ENCODE measurements around the gene EVI5L. TPM values are rescaled to one million over a fixed set of nuclear protein-coding genes. Genes with fewer than 3 reads are reported as not detected.
"Not testable (repeated sequence)": the region's sequence is repeated elsewhere in the genome, so short reads cannot be mapped to it uniquely, and the experiment has no call there.

EVI5L gene
- total RNA-seq, result 1 to 10 TPM; 6.6 to 7.5 (median 7.1) TPM

- Mint-ChIP-seq H3K9me3 (no peaks in the 10 kb centered on the region), H3K27me3 (ENCODE audit: low read depth) (no peaks in the 10 kb centered on the region), H3K4me3 (peak within 1 kb of the TSS; percentile 80), H3K36me3 (ENCODE audit: insufficient read depth) (no peaks in the 10 kb centered on the region), H3K4me1 (ENCODE audit: low read depth) (peaks cover 12% of the 10 kb centered on the region)
- ATAC-seq (peak; percentile 89 to 92), DNase-seq (peak; percentile 99)
These were observed at the start of gene EVI5L for GRCh38 chr19:7829561-7830271. Gene EVI5L (plus strand): TSS chr19:7830218. CDS start chr19:7846543, 16,325 bp downstream.

GRCh38 chr19:7781157-7781556, 48.9 kb upstream of the EVI5L start:
- no peaks in the 10 kb centered on the region for H3K4me1 Mint-ChIP-seq (ENCODE audit: low read depth)
- peaks cover 24% of the 10 kb centered on the region for H3K27me3 Mint-ChIP-seq (ENCODE audit: low read depth)
- H3K9me3 Mint-ChIP-seq, result no peaks in the 10 kb centered on the region
- no peak for DNase-seq
- H3K36me3 Mint-ChIP-seq (ENCODE audit: insufficient read depth), result no peaks in the 10 kb centered on the region
- H3K4me3 Mint-ChIP-seq, result no peak overlapping the region
- no peak for ATAC-seq

GRCh38 chr19:7783991-7784423, 46.0 kb upstream of the EVI5L start:
- ATAC-seq, result no peak
- Mint-ChIP-seq H3K36me3 (ENCODE audit: insufficient read depth) (no peaks in the 10 kb centered on the region), H3K4me1 (ENCODE audit: low read depth) (peaks cover 4% of the 10 kb centered on the region), H3K27me3 (ENCODE audit: low read depth) (peaks cover 44% of the 10 kb centered on the region), H3K4me3 (no peak overlapping the region), H3K9me3 (no peaks in the 10 kb centered on the region)
- no peak for DNase-seq

GRCh38 chr19:7784856-7785255, 45.2 kb upstream of the EVI5L start:
- H3K4me3 Mint-ChIP-seq, result no peak overlapping the region
- DNase-seq (no peak), ATAC-seq (no peak)
- no peaks in the 10 kb centered on the region for H3K9me3 Mint-ChIP-seq
- H3K36me3 Mint-ChIP-seq (ENCODE audit: insufficient read depth), result no peaks in the 10 kb centered on the region
- H3K27me3 Mint-ChIP-seq (ENCODE audit: low read depth), result peaks cover 51% of the 10 kb centered on the region
- H3K4me1 Mint-ChIP-seq (ENCODE audit: low read depth), result peaks cover 7% of the 10 kb centered on the region

GRCh38 chr19:7787141-7787540, 42.9 kb upstream of the EVI5L start:
- no peaks in the 10 kb centered on the region for H3K36me3 Mint-ChIP-seq (ENCODE audit: insufficient read depth)
- ATAC-seq, result no peak
- H3K4me1 Mint-ChIP-seq (ENCODE audit: low read depth), result peaks cover 7% of the 10 kb centered on the region
- no peak overlapping the region for H3K4me3 Mint-ChIP-seq
- H3K9me3 Mint-ChIP-seq, result no peaks in the 10 kb centered on the region
- no peak for DNase-seq
- H3K27me3 Mint-ChIP-seq (ENCODE audit: low read depth), result peaks cover 53% of the 10 kb centered on the region

- Mint-ChIP-seq H3K4me1 (ENCODE audit: low read depth) (peaks cover 7% of the 10 kb centered on the region), H3K9me3 (no peaks in the 10 kb centered on the region), H3K4me3 (no peak overlapping the region), H3K36me3 (ENCODE audit: insufficient read depth) (no peaks in the 10 kb centered on the region), H3K27me3 (ENCODE audit: low read depth) (peaks cover 53% of the 10 kb centered on the region)
- no peak for DNase-seq
- peak in 1 of 2 donors; percentile 16 for ATAC-seq
These were observed 42.3 kb upstream of the EVI5L start for GRCh38 chr19:7787602-7788177.

GRCh38 chr19:7788178-7788932, 41.7 kb upstream of the EVI5L start:
- ATAC-seq (peak; percentile 39 to 41), DNase-seq (no peak)
- no peaks in the 10 kb centered on the region for H3K36me3 Mint-ChIP-seq (ENCODE audit: insufficient read depth)
- H3K27me3 Mint-ChIP-seq (ENCODE audit: low read depth), result peaks cover 46% of the 10 kb centered on the region
- no peak overlapping the region for H3K4me3 Mint-ChIP-seq
- H3K9me3 Mint-ChIP-seq, result no peaks in the 10 kb centered on the region
- H3K4me1 Mint-ChIP-seq (ENCODE audit: low read depth), result peaks cover 7% of the 10 kb centered on the region

- Mint-ChIP-seq H3K36me3 (ENCODE audit: insufficient read depth) (no peaks in the 10 kb centered on the region), H3K9me3 (no peaks in the 10 kb centered on the region), H3K27me3 (ENCODE audit: low read depth) (peaks cover 44% of the 10 kb centered on the region), H3K4me1 (ENCODE audit: low read depth) (peaks cover 7% of the 10 kb centered on the region), H3K4me3 (no peak overlapping the region)
- DNase-seq, result no peak
- peak in 1 of 2 donors; percentile 5 for ATAC-seq
These were observed 41.1 kb upstream of the EVI5L start for GRCh38 chr19:7788933-7789323.

GRCh38 chr19:7789447-7789846, 40.6 kb upstream of the EVI5L start:
- Mint-ChIP-seq H3K36me3 (ENCODE audit: insufficient read depth) (no peaks in the 10 kb centered on the region), H3K9me3 (no peaks in the 10 kb centered on the region), H3K4me1 (ENCODE audit: low read depth) (peaks cover 7% of the 10 kb centered on the region), H3K27me3 (ENCODE audit: low read depth) (peaks cover 42% of the 10 kb centered on the region), H3K4me3 (peak overlapping the region; percentile 51)
- ATAC-seq (peak; percentile 32 to 49), DNase-seq (peak; percentile 29)

- Mint-ChIP-seq H3K27me3 (ENCODE audit: low read depth) (peaks cover 39% of the 10 kb centered on the region), H3K9me3 (no peaks in the 10 kb centered on the region), H3K4me1 (ENCODE audit: low read depth) (peaks cover 7% of the 10 kb centered on the region), H3K4me3 (no peak overlapping the region), H3K36me3 (ENCODE audit: insufficient read depth) (no peaks in the 10 kb centered on the region)
- no peak for DNase-seq
- no peak for ATAC-seq
These were observed 39.6 kb upstream of the EVI5L start for GRCh38 chr19:7790416-7790815.

GRCh38 chr19:7792281-7792680, 37.7 kb upstream of the EVI5L start:
- DNase-seq (no peak), ATAC-seq (no peak)
- H3K4me1 Mint-ChIP-seq (ENCODE audit: low read depth), result peaks cover 7% of the 10 kb centered on the region
- H3K4me3 Mint-ChIP-seq, result no peak overlapping the region
- no peaks in the 10 kb centered on the region for H3K9me3 Mint-ChIP-seq
- H3K27me3 Mint-ChIP-seq (ENCODE audit: low read depth), result peaks cover 32% of the 10 kb centered on the region
- H3K36me3 Mint-ChIP-seq (ENCODE audit: insufficient read depth), result no peaks in the 10 kb centered on the region

- H3K4me3 Mint-ChIP-seq; DNase-seq; H3K4me1 Mint-ChIP-seq (ENCODE audit: low read depth); ATAC-seq; H3K9me3 Mint-ChIP-seq; H3K36me3 Mint-ChIP-seq (ENCODE audit: insufficient read depth): not testable (repeated sequence)
- peaks cover 28% of the 10 kb centered on the region for H3K27me3 Mint-ChIP-seq (ENCODE audit: low read depth)
These were observed 37.3 kb upstream of the EVI5L start for GRCh38 chr19:7792701-7793100.

GRCh38 chr19:7793493-7793892, 36.5 kb upstream of the EVI5L start:
- no peaks in the 10 kb centered on the region for H3K36me3 Mint-ChIP-seq (ENCODE audit: insufficient read depth)
- H3K27me3 Mint-ChIP-seq (ENCODE audit: low read depth), result peaks cover 23% of the 10 kb centered on the region
- DNase-seq (no peak), ATAC-seq (no peak)
- H3K4me3 Mint-ChIP-seq, result no peak overlapping the region
- peaks cover 5% of the 10 kb centered on the region for H3K4me1 Mint-ChIP-seq (ENCODE audit: low read depth)
- H3K9me3 Mint-ChIP-seq, result no peaks in the 10 kb centered on the region

GRCh38 chr19:7795555-7796161, 34.4 kb upstream of the EVI5L start:
- Mint-ChIP-seq H3K9me3 (no peaks in the 10 kb centered on the region), H3K27me3 (ENCODE audit: low read depth) (peaks cover 18% of the 10 kb centered on the region), H3K4me1 (ENCODE audit: low read depth) (peaks cover 2% of the 10 kb centered on the region), H3K36me3 (ENCODE audit: insufficient read depth) (no peaks in the 10 kb centered on the region), H3K4me3 (no peak overlapping the region)
- no peak for ATAC-seq
- DNase-seq, result no peak

Data from activated T-cell treated with anti-CD3 and anti-CD28 coated beads, Interleukin-2, amount 50 U/mL, for 4 hours (primary cell).